GM12873 (cell line): ENCODE data around the gene TPSAB1.
A peak's percentile ranks its signal among the peaks of the same experiment; 100 is the strongest.
"Not testable (repeated sequence)": the region's sequence is repeated elsewhere in the genome, so short reads cannot be mapped to it uniquely, and the experiment has no call there.

Source experiments
- CTCF ChIP-seq: IDR thresholded peaks from 2 replicates; pipeline ENCODE4 v1.5.1; 2012; ENCODE audit warnings: low read depth, mild to moderate bottlenecking, moderate library complexity, low read length, control low read depth; ENCODE audit not compliant: insufficient read depth; ENCODE audit errors: missing control alignments

The TPSAB1 gene

GRCh38 chr16:1240436-1240835, at the start of gene TPSAB1:
Gene TPSAB1, plus strand, starts transcription at chr16:1240705. Its CDS starts 234 bp downstream, at chr16:1240939.
- not testable (repeated sequence) for TF ChIP-seq CTCF

GRCh38 chr16:1192384-1193073, 48.0 kb upstream of the TPSAB1 start:
- no peak for TF ChIP-seq CTCF

- no peak for TF ChIP-seq CTCF
These were observed 47.2 kb upstream of the TPSAB1 start for GRCh38 chr16:1193143-1193824.

- TF ChIP-seq CTCF = no peak
These were observed 46.5 kb upstream of the TPSAB1 start for GRCh38 chr16:1193825-1194581.

GRCh38 chr16:1194665-1195392, 45.7 kb upstream of the TPSAB1 start:
- TF ChIP-seq CTCF = peak; percentile 54

- no peak for TF ChIP-seq CTCF
These were observed 45.2 kb upstream of the TPSAB1 start for GRCh38 chr16:1195393-1195666.

GRCh38 chr16:1196494-1196893, 44.0 kb upstream of the TPSAB1 start:
- TF ChIP-seq CTCF = no peak
